Epithelial cell of esophagus (primary cell): ENCODE results near the gene XKR7.

Experiments
- DNase-seq: peaks from one replicate; pipeline ENCODE4 v3.0.0; 2010; ENCODE audit warnings: low read depth
- H3K4me3 ChIP-seq: 2 replicates; pipeline ENCODE4 v1.5.1; 2011; ENCODE audit warnings: mild to moderate bottlenecking, low read length, control low read depth
- CTCF ChIP-seq: IDR thresholded peaks from 2 replicates; pipeline ENCODE4 v1.5.1; 2011; ENCODE audit warnings: low read depth, mild to moderate bottlenecking, low read length, control low read depth, inconsistent platforms; ENCODE audit not compliant: insufficient read depth; ENCODE audit errors: missing control alignments

Gene XKR7

GRCh38 chr20:32040142-32040953 lies 72.4 kb downstream of the XKR7 start:
- TF ChIP-seq CTCF, result no peak
- H3K4me3 ChIP-seq, result no peak overlapping the region
- DNase-seq, result peak; percentile 87

GRCh38 chr20:32045999-32046398 lies 78.0 kb downstream of the XKR7 start:
- TF ChIP-seq CTCF, result no peak
- no peak for DNase-seq
- no peak overlapping the region for H3K4me3 ChIP-seq

GRCh38 chr20:32050324-32050841 lies 82.4 kb downstream of the XKR7 start:
- no peak for DNase-seq
- H3K4me3 ChIP-seq, result no peak overlapping the region
- no peak for TF ChIP-seq CTCF

- TF ChIP-seq CTCF, result no peak
- no peak for DNase-seq
- no peak overlapping the region for H3K4me3 ChIP-seq
Observed at GRCh38 chr20:32050851-32051556, 83.1 kb downstream of the XKR7 start.

GRCh38 chr20:32051720-32052089 lies 83.8 kb downstream of the XKR7 start:
- no peak overlapping the region for H3K4me3 ChIP-seq
- no peak for TF ChIP-seq CTCF
- DNase-seq, result no peak

- no peak for DNase-seq
- TF ChIP-seq CTCF, result no peak
- no peak within 1 kb of the TSS for H3K4me3 ChIP-seq
Observed at GRCh38 chr20:32052090-32052777, 84.3 kb downstream of the XKR7 start, which contains the start of gene HCK. TSS of gene HCK (plus strand) at chr20:32052242.
